Chondrocyte (in vitro differentiated cells): ENCODE measurements around the gene KIF20A. TPM values are rescaled to one million over a fixed set of nuclear protein-coding genes. Genes with fewer than 3 reads are reported as not detected.

Experiments used
- DNase-seq: peaks from one replicate; pipeline ENCODE4 v3.0.0; 2021; ENCODE audit warnings: mixed read lengths, low spot score
- H3K27ac Mint-ChIP-seq: one replicate; pipeline ENCODE4 v1.8.0; 2021; ENCODE audit warnings: mild to moderate bottlenecking, moderate library complexity, mixed read lengths; ENCODE audit not compliant: unreplicated experiment
- H3K27me3 Mint-ChIP-seq: 2 replicates; pipeline ENCODE4 v1.8.0; 2021; ENCODE audit warnings: low read depth, mixed read lengths
- H3K36me3 Mint-ChIP-seq: 2 replicates; pipeline ENCODE4 v1.8.0; 2021; ENCODE audit warnings: low read depth, mixed read lengths
- H3K4me1 Mint-ChIP-seq: 2 replicates; pipeline ENCODE4 v1.8.0; 2021; ENCODE audit warnings: low read depth, mild to moderate bottlenecking, mixed read lengths
- H3K4me3 Mint-ChIP-seq: one replicate; pipeline ENCODE4 v1.8.0; 2021; ENCODE audit warnings: mild to moderate bottlenecking, moderate library complexity, mixed read lengths; ENCODE audit not compliant: unreplicated experiment
- H3K9me3 Mint-ChIP-seq: 2 replicates; pipeline ENCODE4 v1.8.0; 2021; ENCODE audit warnings: low read depth, mixed read lengths
- total RNA-seq: library from RNA; stranded (reverse); gene quantifications from 3 replicates; pipeline ENCODE4 v1.2.1, GENCODE V29; 2021
- TF ChIP-seq, protein P1 (sequence below): fragments of 200-600 bp; sonication (generic); IDR thresholded peaks from 2 replicates; pipeline ENCODE4 v1.5.0; 2021; ENCODE audit warnings: antibody characterized with exemption, mild to moderate bottlenecking, moderate library complexity

KIF20A gene
- total RNA-seq, 1 donor from 2014 or later: 14.3 TPM

DNA sequence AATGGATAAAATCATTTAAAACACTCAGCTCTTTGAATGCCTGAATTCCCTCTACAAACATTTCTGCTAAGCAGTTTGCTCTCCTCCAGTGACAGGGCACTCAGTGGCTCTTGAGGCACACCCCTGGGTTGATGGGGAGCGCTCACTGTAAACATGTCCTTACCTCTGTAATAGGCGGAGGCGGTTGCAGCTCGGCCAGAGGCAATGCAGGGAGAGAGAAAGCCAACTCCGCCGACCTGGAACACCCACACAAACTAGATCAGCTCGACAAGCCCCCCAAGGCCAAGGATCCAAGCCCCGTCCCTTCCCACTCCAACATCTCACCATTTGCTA, 33.9 kb downstream of the KIF20A start:
- no peak for DNase-seq
- no peaks in the 10 kb centered on the region for H3K36me3 Mint-ChIP-seq
- no peaks in the 10 kb centered on the region for H3K9me3 Mint-ChIP-seq
- H3K27me3 Mint-ChIP-seq: no peaks in the 10 kb centered on the region
- peak overlapping the region; percentile 100 for H3K4me3 Mint-ChIP-seq
- TF ChIP-seq, protein P1, sequence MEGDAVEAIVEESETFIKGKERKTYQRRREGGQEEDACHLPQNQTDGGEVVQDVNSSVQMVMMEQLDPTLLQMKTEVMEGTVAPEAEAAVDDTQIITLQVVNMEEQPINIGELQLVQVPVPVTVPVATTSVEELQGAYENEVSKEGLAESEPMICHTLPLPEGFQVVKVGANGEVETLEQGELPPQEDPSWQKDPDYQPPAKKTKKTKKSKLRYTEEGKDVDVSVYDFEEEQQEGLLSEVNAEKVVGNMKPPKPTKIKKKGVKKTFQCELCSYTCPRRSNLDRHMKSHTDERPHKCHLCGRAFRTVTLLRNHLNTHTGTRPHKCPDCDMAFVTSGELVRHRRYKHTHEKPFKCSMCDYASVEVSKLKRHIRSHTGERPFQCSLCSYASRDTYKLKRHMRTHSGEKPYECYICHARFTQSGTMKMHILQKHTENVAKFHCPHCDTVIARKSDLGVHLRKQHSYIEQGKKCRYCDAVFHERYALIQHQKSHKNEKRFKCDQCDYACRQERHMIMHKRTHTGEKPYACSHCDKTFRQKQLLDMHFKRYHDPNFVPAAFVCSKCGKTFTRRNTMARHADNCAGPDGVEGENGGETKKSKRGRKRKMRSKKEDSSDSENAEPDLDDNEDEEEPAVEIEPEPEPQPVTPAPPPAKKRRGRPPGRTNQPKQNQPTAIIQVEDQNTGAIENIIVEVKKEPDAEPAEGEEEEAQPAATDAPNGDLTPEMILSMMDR: peak; percentile 7
- peaks cover 24% of the 10 kb centered on the region for H3K4me1 Mint-ChIP-seq
- H3K27ac Mint-ChIP-seq: peak overlapping the region; percentile 99

DNA sequence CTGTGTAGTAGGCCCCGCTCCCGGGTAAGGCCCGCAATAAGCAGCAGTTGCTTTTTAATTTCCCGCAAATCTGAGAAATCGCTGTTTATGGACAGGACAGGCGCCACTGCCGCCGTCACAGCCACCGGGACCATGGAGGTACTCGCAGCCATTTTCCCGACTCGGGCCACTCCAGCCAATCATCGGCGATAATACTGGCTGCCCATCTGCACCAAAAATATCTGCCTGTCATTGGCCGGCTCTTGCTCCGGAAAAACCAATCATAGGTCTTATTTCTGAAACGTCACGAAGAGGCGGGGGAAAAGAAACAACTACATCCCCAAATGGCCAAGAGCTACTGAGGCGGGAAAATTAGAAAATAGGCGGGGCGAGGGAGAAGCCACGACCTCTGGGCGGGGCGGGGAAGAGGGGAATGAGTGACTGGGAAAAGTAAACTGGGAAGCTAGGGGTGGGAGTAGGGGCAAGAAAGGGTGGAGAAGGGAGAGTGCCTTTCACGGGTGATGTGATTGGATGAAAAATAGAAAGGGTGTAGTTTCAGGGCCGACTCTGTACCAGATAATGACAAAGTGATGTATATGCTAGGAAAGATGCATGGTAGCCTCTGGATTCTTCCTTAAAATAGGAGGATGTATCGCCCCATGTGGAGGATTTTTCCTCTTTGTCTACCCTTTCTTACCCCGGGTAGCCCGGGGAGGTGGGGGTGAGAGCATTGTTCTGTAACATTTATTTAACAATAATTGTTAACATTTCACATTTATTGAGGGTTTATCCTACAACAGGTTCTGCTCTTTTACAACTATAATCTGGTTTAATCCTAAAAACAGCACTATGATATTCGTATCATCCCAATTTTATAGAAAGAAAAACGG, 34.5 kb downstream of the KIF20A start, which contains the start of gene CDC23:
TSS of gene CDC23 (minus strand) at position 163 of the 869 bp plus-strand sequence. CDS start at position 152, 11 bp downstream.
- DNase-seq: peak; percentile 94
- Mint-ChIP-seq H3K27me3 (no peaks in the 10 kb centered on the region), H3K36me3 (no peaks in the 10 kb centered on the region), H3K9me3 (no peaks in the 10 kb centered on the region), H3K4me3 (peak within 1 kb of the TSS; percentile 100), H3K27ac (peak within 1 kb of the TSS; percentile 99), H3K4me1 (peaks cover 24% of the 10 kb centered on the region)
- TF ChIP-seq, protein P1: no peak

DNA sequence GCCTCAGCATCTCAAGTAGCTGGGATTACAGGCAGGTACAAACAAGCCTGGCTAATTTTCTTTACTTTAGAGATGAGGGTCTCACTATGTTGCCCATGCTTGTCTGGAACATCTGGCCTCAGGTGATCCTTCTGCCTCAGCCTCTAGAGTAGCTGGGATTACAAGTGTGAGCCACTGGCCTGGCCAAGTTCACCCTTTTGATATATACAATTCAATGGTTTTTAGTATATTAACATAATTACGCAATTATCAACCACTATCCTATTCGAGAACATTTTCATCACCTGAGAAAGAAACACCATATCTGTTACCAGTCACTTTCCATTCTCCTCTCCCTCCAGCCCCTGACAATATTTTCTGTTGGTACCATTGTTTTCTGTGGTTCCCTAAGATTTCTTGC, 37.9 kb downstream of the KIF20A start:
- Mint-ChIP-seq H3K9me3 (no peaks in the 10 kb centered on the region), H3K27me3 (no peaks in the 10 kb centered on the region), H3K4me3 (no peak overlapping the region), H3K27ac (no peak overlapping the region), H3K36me3 (no peaks in the 10 kb centered on the region), H3K4me1 (peaks cover 16% of the 10 kb centered on the region)
- TF ChIP-seq, protein P1: no peak
- DNase-seq: no peak

DNA sequence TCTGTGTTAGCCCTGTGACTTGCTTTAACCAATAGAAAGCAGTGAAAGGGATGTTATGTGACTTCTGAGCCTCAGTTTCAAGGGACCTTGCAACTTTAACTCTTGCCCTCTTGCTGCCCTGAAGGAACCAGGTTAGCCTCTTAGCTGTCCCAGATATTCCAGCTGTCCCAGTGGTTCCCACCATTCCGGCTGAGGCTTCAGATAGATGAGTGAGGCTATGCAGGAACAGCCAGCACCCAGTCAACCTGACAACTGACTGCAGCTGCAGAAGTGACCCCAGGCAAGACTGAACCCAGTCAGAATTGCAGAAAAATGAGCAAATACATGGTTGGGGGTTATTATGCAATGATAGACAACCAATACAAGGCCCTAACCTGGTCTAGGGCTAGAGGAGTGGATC, 44.6 kb downstream of the KIF20A start:
- Mint-ChIP-seq H3K36me3 (peaks cover 2% of the 10 kb centered on the region), H3K4me1 (peaks cover 6% of the 10 kb centered on the region)

DNA sequence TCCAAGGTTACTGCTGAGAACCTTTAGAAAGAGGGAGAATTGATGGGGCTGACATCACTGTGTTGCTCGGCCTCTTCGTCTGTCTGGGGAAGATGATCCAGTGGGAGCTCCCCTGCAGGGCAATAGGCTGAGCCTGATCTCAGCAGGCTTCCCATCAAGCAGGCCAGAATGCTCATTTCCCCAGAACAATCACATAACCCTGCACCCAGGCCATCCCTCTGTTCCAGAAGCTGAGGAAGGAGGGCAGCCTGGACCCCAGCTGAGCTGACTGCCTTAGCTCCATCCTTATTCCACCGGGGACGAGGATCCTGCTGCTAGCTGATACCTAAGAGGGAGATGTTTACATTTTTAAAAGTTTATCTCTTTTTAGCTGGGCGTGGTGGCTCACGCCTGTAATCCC, 45.8 kb downstream of the KIF20A start:
- Mint-ChIP-seq H3K4me1 (peaks cover 6% of the 10 kb centered on the region), H3K36me3 (peaks cover 2% of the 10 kb centered on the region), H3K27me3 (no peaks in the 10 kb centered on the region), H3K9me3 (peaks cover 4% of the 10 kb centered on the region), H3K27ac (no peak overlapping the region), H3K4me3 (no peak overlapping the region)
- DNase-seq: no peak
- TF ChIP-seq, protein P1: no peak

More for the DNA sequence above, 44.6 kb downstream of the KIF20A start:
- no peak overlapping the region for H3K27ac Mint-ChIP-seq
- H3K4me3 Mint-ChIP-seq: no peak overlapping the region
- no peak for DNase-seq
- TF ChIP-seq, protein P1: no peak
- peaks cover 4% of the 10 kb centered on the region for H3K9me3 Mint-ChIP-seq
- H3K27me3 Mint-ChIP-seq: no peaks in the 10 kb centered on the region
